GM12891 (cell line): Measurements from ENCODE around the gene OGDH.

Source experiments
- POLR2A ChIP-seq: IDR thresholded peaks from 2 replicates; pipeline ENCODE4 v1.6.1; 2011; ENCODE audit warnings: low read depth, low read length, control low read depth
- POLR2AphosphoS5 ChIP-seq: IDR thresholded peaks from 2 replicates; pipeline ENCODE4 v1.6.1; 2011; ENCODE audit warnings: low read depth, low read length, control low read depth
- POU2F2 ChIP-seq: IDR thresholded peaks from 2 replicates; pipeline ENCODE4 v1.6.1; 2011; ENCODE audit warnings: low read depth, mild to moderate bottlenecking, control low read depth, low read length, moderate library complexity
- SPI1 ChIP-seq: IDR thresholded peaks from 2 replicates; pipeline ENCODE4 v1.6.1; 2011; ENCODE audit warnings: low read depth, low read length, control low read depth
- TAF1 ChIP-seq: IDR thresholded peaks from 2 replicates; pipeline ENCODE4 v1.6.1; 2011; ENCODE audit warnings: low read depth, low read length, control low read depth

- no peak for TF ChIP-seq TAF1
- TF ChIP-seq POLR2AphosphoS5 = no peak
- no peak for TF ChIP-seq POLR2A
- no peak for TF ChIP-seq POU2F2
- TF ChIP-seq SPI1 = no peak
Measured at GRCh38 chr7:44678471-44679179, 72.2 kb downstream of the OGDH start.
